Uterus (tissue), 4 donors: Measurements from ENCODE around the gene ATP5F1E. TPM values are rescaled to one million over a fixed set of nuclear protein-coding genes. Genes with fewer than 3 reads are reported as not detected.

Experiments
- DNase-seq, 2 donors: peaks; one replicate each; pipeline ENCODE4 v3.0.0-alpha.2; 2019 to 2020
- H3K27ac ChIP-seq, 2 donors: fragments of 200-600 bp; sonication (generic); 1 replicate in 1 of 2; 2 replicates in 1 of 2; pipeline ENCODE4 v1.5.1; 2016 to 2018
- H3K27me3 ChIP-seq, 2 donors: fragments of 200-600 bp; sonication (generic); one replicate each; pipeline ENCODE4 v1.5.1; 2018 to 2019; ENCODE audit warnings: control low read depth in 1 of 2
- H3K36me3 ChIP-seq, 2 donors: fragments of 200-600 bp; sonication (generic); one replicate each; pipeline ENCODE4 v1.5.1; 2019; ENCODE audit warnings: control low read depth in 1 of 2
- H3K4me1 ChIP-seq, 2 donors: fragments of 200-600 bp; sonication (generic); one replicate each; pipeline ENCODE4 v1.5.1; 2018 to 2019; ENCODE audit warnings: control low read depth in 1 of 2
- H3K4me3 ChIP-seq, 2 donors: fragments of 200-600 bp; sonication (generic); 1 replicate in 1 of 2; 2 replicates in 1 of 2; pipeline ENCODE4 v1.5.1; 2018 to 2019; ENCODE audit warnings: mild to moderate bottlenecking in 1 of 2
- H3K9me3 ChIP-seq, 2 donors: fragments of 200-600 bp; sonication (generic); one replicate each; pipeline ENCODE4 v1.5.1; 2019; ENCODE audit warnings: control low read depth in 1 of 2
- CTCF ChIP-seq, 4 experiments: fragments of 200-600 bp in 2 of 4; fragments of 450-650 bp in 2 of 4; sonication (generic) in 2 of 4; IDR thresholded peaks; one replicate each; pipeline ENCODE4 v1.5.1; 2016 to 2019; ENCODE audit warnings: antibody characterized with exemption in 4 of 4, mild to moderate bottlenecking in 2 of 4, moderate library complexity in 1 of 4
- POLR2A ChIP-seq, 2 donors: fragments of 450-650 bp; IDR thresholded peaks; one replicate each; pipeline ENCODE4 v1.6.1; 2016; ENCODE audit warnings: antibody characterized with exemption in 2 of 2, mild to moderate bottlenecking in 1 of 2, moderate library complexity in 1 of 2
- intact Hi-C: fragments of 100-400 bp; cut with DNase I; formaldehyde crosslinking; loops from one replicate; pipeline ENCODE4 v1.15.1; 2023; ENCODE audit warnings: low total_unique reads
- total RNA-seq, 4 donors: library from RNA; depleted of rRNA in 3 of 4; stranded (reverse); fragments of >200 nt in 3 of 4; gene quantifications; one replicate each; pipeline versions ENCODE4 v1.1.0 to v1.2.4, GENCODE V29; 2014 to 2023
- donor health status: DM: yes; HTN: yes; CAD: no.

Gene ATP5F1E
- total RNA-seq = 10 to 100 TPM in 2 of 4 donors, 1 to 10 TPM in 2; 5.6 to 42.4 (median 21.1) TPM

- Histone ChIP-seq H3K4me1 (peaks cover 0 to 5% of the 10 kb centered on the region in 2 donors), H3K27me3 (no peaks in the 10 kb centered on the region), H3K36me3 (no peaks in the 10 kb centered on the region), H3K4me3 (peak within 1 kb of the TSS; percentile 79 to 81), H3K27ac (peak within 1 kb of the TSS; percentile 83 to 88), H3K9me3 (no peaks in the 10 kb centered on the region)
- TF ChIP-seq POLR2A (IDR thresholded peaks at IDR 0.05) (peak; percentile 81 to 90), CTCF (IDR thresholded peaks at IDR 0.05) (peak in 1 of 4 experiments; percentile 26)
- peak; percentile 93 to 96 for DNase-seq
- intact Hi-C loops = no loop called here
Measured at GRCh38 chr20:59032023-59032712, at the start of gene ATP5F1E. Gene ATP5F1E, minus strand, starts transcription at chr20:59032335. Its CDS starts 84 bp downstream, at chr20:59032251.

- no peak for DNase-seq
- H3K4me1 ChIP-seq = no peaks in the 10 kb centered on the region
- intact Hi-C loops = no loop called here
- no peak for TF ChIP-seq POLR2A (IDR thresholded peaks at IDR 0.05)
- TF ChIP-seq CTCF (IDR thresholded peaks at IDR 0.05) = no peak
- H3K9me3 ChIP-seq = no peaks in the 10 kb centered on the region
- no peak overlapping the region for H3K27ac ChIP-seq
- no peaks in the 10 kb centered on the region for H3K36me3 ChIP-seq
- no peak overlapping the region for H3K4me3 ChIP-seq
- no peaks in the 10 kb centered on the region for H3K27me3 ChIP-seq
Measured at GRCh38 chr20:59081036-59081435, 48.9 kb upstream of the ATP5F1E start.

- no peaks in the 10 kb centered on the region for H3K36me3 ChIP-seq
- intact Hi-C loops = no loop called here
- no peaks in the 10 kb centered on the region for H3K9me3 ChIP-seq
- no peak for TF ChIP-seq CTCF (IDR thresholded peaks at IDR 0.05)
- no peak for TF ChIP-seq POLR2A (IDR thresholded peaks at IDR 0.05)
- no peaks in the 10 kb centered on the region for H3K4me1 ChIP-seq
- no peak overlapping the region for H3K27ac ChIP-seq
- no peak for DNase-seq
- no peak overlapping the region for H3K4me3 ChIP-seq
- H3K27me3 ChIP-seq = no peaks in the 10 kb centered on the region
Measured at GRCh38 chr20:59078231-59078630, 46.1 kb upstream of the ATP5F1E start.

- TF ChIP-seq POLR2A (IDR thresholded peaks at IDR 0.05) (no peak), CTCF (IDR thresholded peaks at IDR 0.05) (no peak)
- Histone ChIP-seq H3K4me1 (no peaks in the 10 kb centered on the region), H3K9me3 (no peaks in the 10 kb centered on the region), H3K4me3 (no peak overlapping the region), H3K27me3 (no peaks in the 10 kb centered on the region), H3K27ac (no peak overlapping the region), H3K36me3 (no peaks in the 10 kb centered on the region)
- no peak for DNase-seq
- intact Hi-C loops = no loop called here
Measured at GRCh38 chr20:59077705-59078104, 45.6 kb upstream of the ATP5F1E start.

GRCh38 chr20:59075934-59076508, 43.9 kb upstream of the ATP5F1E start:
- H3K27me3 ChIP-seq = no peaks in the 10 kb centered on the region
- H3K27ac ChIP-seq = no peak overlapping the region
- intact Hi-C loops = no loop called here
- H3K4me3 ChIP-seq = no peak overlapping the region
- H3K4me1 ChIP-seq = no peaks in the 10 kb centered on the region
- no peaks in the 10 kb centered on the region for H3K9me3 ChIP-seq
- no peak for DNase-seq
- TF ChIP-seq POLR2A (IDR thresholded peaks at IDR 0.05) (no peak), CTCF (IDR thresholded peaks at IDR 0.05) (no peak)
- no peaks in the 10 kb centered on the region for H3K36me3 ChIP-seq
